Fibroblast of lung (primary cell): ENCODE results near the gene DAGLA. TPM values are rescaled to one million over a fixed set of nuclear protein-coding genes. Genes with fewer than 3 reads are reported as not detected.

Experiments
- DNase-seq, 2 donors: peaks; one replicate each; pipeline versions ENCODE4 v3.0.0 to v3.0.0-alpha.2; 2010; ENCODE audit warnings: low read depth in 2 of 2
- H2AFZ ChIP-seq: 2 replicates; pipeline ENCODE4 v1.5.1; 2012; ENCODE audit warnings: low read length, control low read depth, inconsistent platforms
- H3K27ac ChIP-seq: 2 replicates; pipeline ENCODE4 v1.5.1; 2011; ENCODE audit warnings: low read length, control low read depth; ENCODE audit not compliant: insufficient read depth
- H3K27me3 ChIP-seq: 2 replicates; pipeline ENCODE4 v1.5.1; 2011; ENCODE audit warnings: mild to moderate bottlenecking, low read length; ENCODE audit not compliant: control insufficient read depth, insufficient read depth
- H3K36me3 ChIP-seq: 2 replicates; pipeline ENCODE4 v1.5.1; 2011; ENCODE audit warnings: low read length; ENCODE audit not compliant: control insufficient read depth, insufficient read depth
- H3K4me1 ChIP-seq: 2 replicates; pipeline ENCODE4 v1.5.1; 2011; ENCODE audit warnings: low read length; ENCODE audit not compliant: control insufficient read depth, insufficient read depth; ENCODE audit errors: extremely low read depth
- H3K4me2 ChIP-seq: 2 replicates; pipeline ENCODE4 v1.5.1; 2011; ENCODE audit warnings: low read length, control low read depth; ENCODE audit not compliant: insufficient read depth; ENCODE audit errors: extremely low read depth
- H3K4me3 ChIP-seq, 4 experiments: fragments of 200-600 bp in 1 of 4; sonication (generic) in 1 of 4; replicated peaks in 1 of 4; 2 replicates each; pipeline ENCODE4 v1.5.1; 2011 to 2016; ENCODE audit warnings: low read length in 4 of 4, low read depth in 3 of 4, mild to moderate bottlenecking in 3 of 4, control low read depth in 2 of 4, inconsistent platforms in 1 of 4, mixed read lengths in 1 of 4; ENCODE audit not compliant: insufficient read depth in 1 of 4; ENCODE audit errors: control extremely low read depth in 1 of 4
- H3K79me2 ChIP-seq: 2 replicates; pipeline ENCODE4 v1.5.1; 2012; ENCODE audit warnings: mild to moderate bottlenecking, low read length, inconsistent platforms; ENCODE audit not compliant: control insufficient read depth, insufficient read depth
- H3K9ac ChIP-seq: 2 replicates; pipeline ENCODE4 v1.5.1; 2011; ENCODE audit warnings: mild to moderate bottlenecking, low read length, control low read depth; ENCODE audit not compliant: insufficient read depth
- H3K9me3 ChIP-seq: 2 replicates; pipeline ENCODE4 v1.5.1; 2012; ENCODE audit warnings: low read depth, low read length; ENCODE audit not compliant: control insufficient read depth, insufficient read depth
- H4K20me1 ChIP-seq: 2 replicates; pipeline ENCODE4 v1.5.1; 2011; ENCODE audit warnings: low read length; ENCODE audit not compliant: control insufficient read depth, insufficient read depth; ENCODE audit errors: extremely low read depth
- EZH2 ChIP-seq: IDR thresholded peaks from 2 replicates; pipeline ENCODE4 v1.5.1; 2012; ENCODE audit warnings: low read length, control low read depth, mild to moderate bottlenecking; ENCODE audit errors: missing control alignments
- polyA plus RNA-seq, 2 donors: library from polyadenylated mRNA; depleted of rRNA in 1 of 2; stranded (reverse) in 1 of 2; unstranded in 1 of 2; fragments of >200 nt; gene quantifications; 2 replicates each; pipeline ENCODE4 v1.2.1, GENCODE V29; 2011 to 2012; ENCODE audit warnings: missing spikeins in 1 of 2
- total RNA-seq: library from RNA; depleted of rRNA; stranded (reverse); fragments of >200 nt; gene quantifications from 2 replicates; pipeline ENCODE4 v1.2.1, GENCODE V29; 2014
- TF ChIP-seq, protein P1 (sequence below), 2 donors: IDR thresholded peaks in 1 of 2; conservative IDR thresholded peaks in 1 of 2; 1 replicate in 1 of 2; 2 replicates in 1 of 2; pipeline ENCODE4 v1.5.1; 2011 to 2012; ENCODE audit warnings: low read length in 2 of 2, control low read depth in 1 of 2, inconsistent platforms in 1 of 2, low read depth in 1 of 2, mild to moderate bottlenecking in 1 of 2

DAGLA gene
- total and polyA plus RNA-seq, 2 donors (not counting 1 experiment from before 2014, with no cell fraction given) = 1.00 to 2.0 TPM

DNA sequence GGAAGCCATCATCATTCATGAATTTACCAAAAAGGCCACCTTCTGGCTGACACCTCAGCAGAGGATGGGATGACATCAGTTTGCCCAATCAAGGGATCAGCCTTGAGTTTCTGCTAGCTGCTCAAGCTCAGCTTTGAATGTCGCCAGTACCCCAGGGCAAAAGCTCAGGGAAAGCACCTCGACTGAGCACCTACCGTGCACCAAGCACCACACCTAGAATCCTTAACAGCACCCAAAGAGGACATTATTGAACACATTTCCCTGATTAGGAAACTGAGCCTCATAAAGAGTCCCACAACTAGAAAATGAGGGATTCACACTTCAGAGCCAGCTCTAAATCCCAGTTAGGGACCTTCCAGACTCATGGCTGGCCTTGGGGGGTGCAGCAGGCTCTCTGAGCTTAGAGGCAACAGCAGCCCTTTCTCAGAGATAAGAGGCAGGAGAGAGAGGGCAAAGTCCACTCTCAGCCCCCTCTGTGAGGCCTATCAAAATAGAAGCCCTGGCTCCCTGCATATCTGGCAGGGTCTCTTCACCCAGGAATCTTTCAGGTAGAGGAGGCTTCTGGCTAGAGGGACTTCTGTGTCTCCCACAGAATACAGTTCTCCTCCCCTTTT is 13.4 kb upstream of the DAGLA start:
- no peaks in the 10 kb centered on the region for H3K36me3 ChIP-seq
- no peak overlapping the region for H3K4me2 ChIP-seq
- no peak overlapping the region for H2AFZ ChIP-seq
- H3K27me3 ChIP-seq = peaks cover 4% of the 10 kb centered on the region
- H3K79me2 ChIP-seq = no peaks in the 10 kb centered on the region
- H3K9ac ChIP-seq = no peak overlapping the region
- DNase-seq = no peak
- no peak overlapping the region for H3K27ac ChIP-seq
- no peaks in the 10 kb centered on the region for H3K9me3 ChIP-seq
- no peak for TF ChIP-seq EZH2
- TF ChIP-seq, protein P1, sequence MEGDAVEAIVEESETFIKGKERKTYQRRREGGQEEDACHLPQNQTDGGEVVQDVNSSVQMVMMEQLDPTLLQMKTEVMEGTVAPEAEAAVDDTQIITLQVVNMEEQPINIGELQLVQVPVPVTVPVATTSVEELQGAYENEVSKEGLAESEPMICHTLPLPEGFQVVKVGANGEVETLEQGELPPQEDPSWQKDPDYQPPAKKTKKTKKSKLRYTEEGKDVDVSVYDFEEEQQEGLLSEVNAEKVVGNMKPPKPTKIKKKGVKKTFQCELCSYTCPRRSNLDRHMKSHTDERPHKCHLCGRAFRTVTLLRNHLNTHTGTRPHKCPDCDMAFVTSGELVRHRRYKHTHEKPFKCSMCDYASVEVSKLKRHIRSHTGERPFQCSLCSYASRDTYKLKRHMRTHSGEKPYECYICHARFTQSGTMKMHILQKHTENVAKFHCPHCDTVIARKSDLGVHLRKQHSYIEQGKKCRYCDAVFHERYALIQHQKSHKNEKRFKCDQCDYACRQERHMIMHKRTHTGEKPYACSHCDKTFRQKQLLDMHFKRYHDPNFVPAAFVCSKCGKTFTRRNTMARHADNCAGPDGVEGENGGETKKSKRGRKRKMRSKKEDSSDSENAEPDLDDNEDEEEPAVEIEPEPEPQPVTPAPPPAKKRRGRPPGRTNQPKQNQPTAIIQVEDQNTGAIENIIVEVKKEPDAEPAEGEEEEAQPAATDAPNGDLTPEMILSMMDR (conservative IDR thresholded peaks at IDR 0.05 in 1 of 2, IDR thresholded peaks at IDR 0.05 in 1 of 2; ENCODE audit: low read depth in 1 of 2, low read length in 2 of 2) = no peak
- no peaks in the 10 kb centered on the region for H3K4me1 ChIP-seq
- H4K20me1 ChIP-seq = no peaks in the 10 kb centered on the region
- no peak overlapping the region for H3K4me3 ChIP-seq

DNA sequence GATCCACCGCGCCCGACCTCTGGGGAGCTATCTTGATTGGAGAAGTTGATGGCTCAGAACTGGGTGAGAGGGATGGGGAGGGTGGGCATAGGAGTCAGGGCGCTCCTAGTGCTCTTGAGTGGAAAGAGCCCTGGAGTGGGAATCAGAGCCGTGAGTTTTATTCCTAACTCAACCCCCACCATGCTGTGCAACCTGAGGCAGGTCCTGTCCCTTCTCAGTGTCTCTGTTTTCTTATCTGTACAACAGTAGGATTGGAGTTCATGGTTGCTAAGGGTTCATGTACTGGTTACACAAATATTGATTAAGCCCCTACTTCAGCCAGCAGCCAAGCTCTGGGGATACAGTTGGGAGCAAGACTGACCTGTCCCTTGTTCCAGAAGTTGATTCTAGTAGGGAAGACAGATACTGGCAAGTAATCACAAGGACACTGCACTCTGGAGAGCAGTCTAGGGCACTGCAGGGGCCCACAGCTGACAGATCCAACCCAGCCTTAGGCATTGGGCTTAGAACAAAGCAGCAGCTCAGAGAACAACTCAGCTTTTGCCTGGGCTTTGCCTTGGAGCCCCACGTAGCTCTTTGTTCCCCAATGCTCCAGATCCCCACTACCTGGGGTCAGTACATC is 12.4 kb upstream of the DAGLA start:
- Histone ChIP-seq H3K27me3 (peaks cover 2% of the 10 kb centered on the region), H3K4me3 (no peak overlapping the region), H3K79me2 (no peaks in the 10 kb centered on the region), H3K9me3 (no peaks in the 10 kb centered on the region), H3K4me1 (no peaks in the 10 kb centered on the region), H3K9ac (no peak overlapping the region), H2AFZ (no peak overlapping the region), H3K27ac (no peak overlapping the region), H3K36me3 (no peaks in the 10 kb centered on the region), H3K4me2 (no peak overlapping the region), H4K20me1 (no peaks in the 10 kb centered on the region)
- no peak for DNase-seq
- TF ChIP-seq, protein P1 (conservative IDR thresholded peaks at IDR 0.05 in 1 of 2, IDR thresholded peaks at IDR 0.05 in 1 of 2; ENCODE audit: low read depth in 1 of 2, low read length in 2 of 2) = no peak
- TF ChIP-seq EZH2 = no peak

DNA sequence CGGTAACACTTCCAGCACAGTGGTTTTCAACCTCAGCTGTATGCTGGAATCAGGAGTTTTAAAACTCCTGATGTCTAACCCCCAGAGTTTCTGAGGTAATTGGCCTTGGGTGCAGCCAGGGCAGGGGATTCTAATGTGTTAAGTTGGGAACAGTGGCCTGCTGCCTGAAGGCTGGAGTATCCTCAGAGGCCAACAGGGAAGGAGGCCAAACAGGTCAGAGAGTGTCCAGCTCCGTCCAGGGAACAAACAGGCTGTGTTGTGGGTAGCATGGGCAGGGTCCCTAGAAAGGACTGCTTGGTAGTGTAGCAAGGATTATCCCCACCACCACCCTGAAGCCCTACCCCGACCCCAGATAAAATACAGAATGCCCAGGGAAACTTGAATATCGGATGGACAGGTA is 10.8 kb upstream of the DAGLA start:
- Histone ChIP-seq H3K79me2 (no peaks in the 10 kb centered on the region), H3K27me3 (peaks cover 2% of the 10 kb centered on the region), H3K9ac (no peak overlapping the region), H4K20me1 (no peaks in the 10 kb centered on the region), H3K4me2 (no peak overlapping the region), H3K9me3 (no peaks in the 10 kb centered on the region), H3K4me3 (no peak overlapping the region), H3K27ac (no peak overlapping the region), H3K4me1 (no peaks in the 10 kb centered on the region), H2AFZ (no peak overlapping the region), H3K36me3 (no peaks in the 10 kb centered on the region)
- TF ChIP-seq, protein P1 (conservative IDR thresholded peaks at IDR 0.05 in 1 of 2, IDR thresholded peaks at IDR 0.05 in 1 of 2; ENCODE audit: low read depth in 1 of 2, low read length in 2 of 2) = no peak
- TF ChIP-seq EZH2 = no peak
- DNase-seq = no peak
